Cardiac fibroblast (primary cell): Measurements from ENCODE around the gene ATPAF2.

Source experiments
- DNase-seq, 2 donors: peaks; one replicate each; pipeline versions ENCODE4 v3.0.0 to v3.0.0-alpha.2; 2010; ENCODE audit warnings: low read depth in 2 of 2
- H3K4me3 ChIP-seq, 2 donors: replicated peaks in 1 of 2; 1 replicate in 1 of 2; 2 replicates in 1 of 2; pipeline ENCODE4 v1.5.1; 2011; ENCODE audit warnings: low read depth in 2 of 2, low read length in 2 of 2, mild to moderate bottlenecking in 2 of 2, moderate library complexity in 1 of 2
- TF ChIP-seq, protein P1 (sequence below): IDR thresholded peaks from one replicate; pipeline ENCODE4 v1.5.1; 2011; ENCODE audit warnings: low read depth, mild to moderate bottlenecking, low read length, inconsistent platforms

Gene ATPAF2

GRCh38 chr17:18038861-18039534 lies at the start of gene ATPAF2, which contains the start of gene GID4:
Gene ATPAF2, minus strand, starts transcription at chr17:18039168. Its CDS starts 155 bp downstream, at chr17:18039013.
Gene GID4, plus strand, starts transcription at chr17:18039408. Its CDS starts 57 bp downstream, at chr17:18039465.
- TF ChIP-seq, protein P1, sequence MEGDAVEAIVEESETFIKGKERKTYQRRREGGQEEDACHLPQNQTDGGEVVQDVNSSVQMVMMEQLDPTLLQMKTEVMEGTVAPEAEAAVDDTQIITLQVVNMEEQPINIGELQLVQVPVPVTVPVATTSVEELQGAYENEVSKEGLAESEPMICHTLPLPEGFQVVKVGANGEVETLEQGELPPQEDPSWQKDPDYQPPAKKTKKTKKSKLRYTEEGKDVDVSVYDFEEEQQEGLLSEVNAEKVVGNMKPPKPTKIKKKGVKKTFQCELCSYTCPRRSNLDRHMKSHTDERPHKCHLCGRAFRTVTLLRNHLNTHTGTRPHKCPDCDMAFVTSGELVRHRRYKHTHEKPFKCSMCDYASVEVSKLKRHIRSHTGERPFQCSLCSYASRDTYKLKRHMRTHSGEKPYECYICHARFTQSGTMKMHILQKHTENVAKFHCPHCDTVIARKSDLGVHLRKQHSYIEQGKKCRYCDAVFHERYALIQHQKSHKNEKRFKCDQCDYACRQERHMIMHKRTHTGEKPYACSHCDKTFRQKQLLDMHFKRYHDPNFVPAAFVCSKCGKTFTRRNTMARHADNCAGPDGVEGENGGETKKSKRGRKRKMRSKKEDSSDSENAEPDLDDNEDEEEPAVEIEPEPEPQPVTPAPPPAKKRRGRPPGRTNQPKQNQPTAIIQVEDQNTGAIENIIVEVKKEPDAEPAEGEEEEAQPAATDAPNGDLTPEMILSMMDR = peak; percentile 15
- peak; percentile 99 for DNase-seq

GRCh38 chr17:18087610-18088491 lies 48.9 kb upstream of the ATPAF2 start, which contains the start of gene DRG2:
Gene DRG2, plus strand, starts transcription at chr17:18087948. Its CDS starts 76 bp downstream, at chr17:18088024.
- TF ChIP-seq, protein P1 = no peak
- DNase-seq = peak; percentile 94 to 95
- peak within 1 kb of the TSS; percentile 94 to 98 for H3K4me3 ChIP-seq

More at GRCh38 chr17:18038861-18039534, at the start of gene ATPAF2, which contains the start of gene GID4:
- peak within 1 kb of the TSS; percentile 92 to 94 for H3K4me3 ChIP-seq

DNA sequence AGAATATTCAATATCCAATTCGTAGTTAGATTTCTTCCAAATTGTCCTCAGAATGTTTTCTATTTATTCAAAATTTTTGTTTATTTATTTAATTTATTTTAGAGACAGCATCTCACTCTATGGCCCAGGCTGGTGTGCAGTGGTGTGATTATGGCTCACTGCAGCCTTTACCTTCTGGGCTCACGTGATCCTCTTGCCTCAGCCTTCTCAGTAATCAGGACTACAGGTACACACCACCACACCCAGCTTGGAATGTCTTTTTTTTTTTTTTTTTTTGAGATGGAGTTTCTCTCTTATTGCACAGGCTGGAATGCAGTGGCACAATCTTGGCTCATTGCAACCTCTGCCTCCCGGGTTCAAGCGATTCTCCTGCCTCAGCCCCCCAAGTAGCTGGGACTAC lies 45.3 kb upstream of the ATPAF2 start:
- no peak for DNase-seq
- no peak overlapping the region for H3K4me3 ChIP-seq
- TF ChIP-seq, protein P1 = no peak

DNA sequence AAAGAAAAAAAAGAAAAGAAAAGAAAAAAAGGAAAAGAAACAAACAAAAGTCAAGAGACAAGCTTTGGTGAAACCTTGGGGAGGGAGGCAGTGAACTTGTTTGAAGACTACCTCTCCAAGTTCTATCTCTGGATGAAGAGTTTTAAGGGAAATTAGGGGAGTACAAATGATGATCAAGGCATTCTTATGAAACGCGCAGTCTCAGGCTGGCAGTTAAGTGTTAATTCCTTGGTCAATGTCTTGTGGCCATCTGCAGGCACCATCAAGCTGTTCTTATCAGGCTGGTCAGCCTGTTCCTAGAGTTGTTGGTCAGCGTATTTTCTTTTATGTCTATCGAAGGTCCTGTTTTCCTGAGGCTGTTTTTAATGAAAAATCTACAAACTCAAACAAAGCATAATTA lies 40.6 kb upstream of the ATPAF2 start:
- TF ChIP-seq, protein P1 = no peak
- no peak overlapping the region for H3K4me3 ChIP-seq
- no peak for DNase-seq

DNA sequence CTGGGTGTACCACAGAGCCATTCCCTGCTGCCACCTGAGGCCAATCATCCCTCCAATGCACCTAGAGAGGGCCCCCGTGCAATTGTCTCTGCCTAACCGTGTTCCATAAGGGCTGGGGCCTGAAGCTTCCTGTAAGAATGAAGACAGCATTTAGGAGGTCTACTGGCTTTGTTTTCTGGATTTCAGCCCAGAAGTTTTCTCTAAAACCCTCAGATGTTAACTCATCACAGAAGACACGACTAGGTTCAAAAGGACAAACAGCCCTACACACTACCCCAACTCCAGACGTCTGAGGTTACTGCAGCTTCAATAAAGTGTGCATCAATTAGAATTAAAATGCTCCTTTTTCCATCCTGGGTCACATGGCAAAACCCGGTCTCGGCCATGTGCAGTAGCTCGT lies 38.0 kb upstream of the ATPAF2 start:
- peak in 1 of 2 donors; percentile 22 for DNase-seq
- TF ChIP-seq, protein P1 = no peak
- H3K4me3 ChIP-seq = no peak overlapping the region

- DNase-seq = no peak
- no peak overlapping the region for H3K4me3 ChIP-seq
- TF ChIP-seq, protein P1 = no peak
Observed at GRCh38 chr17:18074566-18075272, 35.8 kb upstream of the ATPAF2 start.
